K562 (cell line): Measurements from ENCODE around the gene CTNNA3. TPM values are rescaled to one million over a fixed set of nuclear protein-coding genes. Genes with fewer than 3 reads are reported as not detected.

ENCODE experiments used
- ATAC-seq: fragments of 200-7000 bp; cut with Tn5 transposase; 3 replicates; pipeline ENCODE4 v1.9.1; 2020; ENCODE audit warnings: moderate library complexity
- BruUV-seq: library from RNA; stranded (reverse); fragments of 400-500 nt; replicated peaks from 2 replicates; lab custom pipeline; 2021; lab: Mats Ljungman, UMichigan
- CTCF ChIA-PET: fragments of 300-600 bp; formaldehyde crosslinking; extraction: SDS; loops from one replicate; lab custom pipeline; 2021; ENCODE audit warnings: low intra/inter-chr PET ratio; lab: Yijun Ruan, JAX
- POLR2A ChIA-PET: fragments of 300-600, 350-650 bp; sonication (Branson Sonifier 250); formaldehyde crosslinking; extraction: SDS; loops from one replicate; lab custom pipeline; 2021; ENCODE audit warnings: antibody characterized with exemption, inconsistent platforms; lab: Yijun Ruan, JAX
- DNase-seq, 4 experiments: peaks; one replicate each; pipeline versions ENCODE4 v3.0.0 to v3.0.0-alpha.2; 2011 to 2018; ENCODE audit warnings: low spot score in 3 of 4, mixed read lengths in 3 of 4; ENCODE audit errors: extremely low read depth in 1 of 4
- FAIRE-seq: peaks from 2 replicates; lab custom pipeline; 2011; peaks lifted over from hg19 to GRCh38; lab: Jason Lieb, UNC
- H2AFZ ChIP-seq: 2 replicates; pipeline ENCODE4 v1.6.0; 2011; ENCODE audit warnings: low read depth, low read length, control low read depth, inconsistent platforms
- H3K27ac ChIP-seq: fragments of 200-600 bp; 3 replicates; pipeline ENCODE4 v1.8.0; 2011; ENCODE audit warnings: low read depth, mild to moderate bottlenecking, control low read depth, inconsistent platforms, low read length, moderate library complexity, mixed read lengths; ENCODE audit errors: extremely low read depth
- H3K27me3 ChIP-seq, 2 experiments: fragments of 300-600 bp in 1 of 2; 2 replicates in 1 of 2; 3 replicates in 1 of 2; pipeline versions ENCODE4 v1.6.0 to v1.8.0; 2011; ENCODE audit warnings: inconsistent platforms in 2 of 2, low read length in 2 of 2, mild to moderate bottlenecking in 1 of 2, mixed read lengths in 1 of 2, moderate library complexity in 1 of 2; ENCODE audit not compliant: control insufficient read depth in 2 of 2, insufficient read depth in 2 of 2
- H3K36me3 ChIP-seq: fragments of 300-600 bp; 3 replicates; pipeline ENCODE4 v1.8.0; 2011; ENCODE audit warnings: mild to moderate bottlenecking, low read length, inconsistent platforms; ENCODE audit not compliant: control insufficient read depth, insufficient read depth
- H3K4me1 ChIP-seq, 2 experiments: fragments of 200-600 bp in 1 of 2; replicated peaks in 1 of 2; 2 replicates in 1 of 2; 3 replicates in 1 of 2; pipeline versions ENCODE4 v1.5.1 to v1.8.0; 2011; ENCODE audit warnings: inconsistent platforms in 2 of 2, low read length in 2 of 2, mild to moderate bottlenecking in 1 of 2, mixed read lengths in 1 of 2, moderate library complexity in 1 of 2; ENCODE audit not compliant: control insufficient read depth in 2 of 2, insufficient read depth in 2 of 2
- H3K4me2 ChIP-seq: 2 replicates; pipeline ENCODE4 v1.6.1; 2011; ENCODE audit warnings: low read length, control low read depth, inconsistent platforms, mixed read lengths; ENCODE audit not compliant: insufficient read depth
- H3K4me3 ChIP-seq: fragments of 200-600 bp; sonication (generic), shearing (Covaris generic); 2 replicates; pipeline ENCODE4 v1.5.1; 2016; ENCODE audit warnings: control low read depth, inconsistent platforms
- H3K79me2 ChIP-seq: fragments of 200-600 bp; 3 replicates; pipeline ENCODE4 v1.8.0; 2011; ENCODE audit warnings: low read length, inconsistent platforms; ENCODE audit not compliant: control insufficient read depth, insufficient read depth
- H3K9ac ChIP-seq, 2 experiments: 2 replicates each; pipeline versions ENCODE4 v1.6.0 to v1.6.1; 2011; ENCODE audit warnings: low read depth in 2 of 2, low read length in 2 of 2, control low read depth in 1 of 2, inconsistent platforms in 1 of 2, mild to moderate bottlenecking in 1 of 2, mixed read lengths in 1 of 2; ENCODE audit not compliant: insufficient read depth in 1 of 2
- H3K9me1 ChIP-seq: one replicate; pipeline ENCODE4 v1.6.0; 2011; ENCODE audit warnings: inconsistent platforms, mild to moderate bottlenecking, low read length, moderate library complexity; ENCODE audit not compliant: control insufficient read depth, insufficient read depth
- H3K9me3 ChIP-seq: replicated peaks from 2 replicates; pipeline ENCODE4 v1.5.1; 2011; ENCODE audit warnings: low read depth, low read length, inconsistent platforms; ENCODE audit not compliant: control insufficient read depth, insufficient read depth
- H4K20me1 ChIP-seq: replicated peaks from 2 replicates; pipeline ENCODE4 v1.6.1; 2011; ENCODE audit warnings: low read length, inconsistent platforms, mixed read lengths; ENCODE audit not compliant: control insufficient read depth, insufficient read depth
- TEAD2 ChIP-seq: fragments of 450-650 bp; IDR thresholded peaks from 2 replicates; pipeline ENCODE4 v1.6.1; 2016; ENCODE audit warnings: missing genetic modification characterization, control low read depth, missing compliant biosample characterization
- WGBS: fragments of 100-300 bp; shearing (Covaris generic); methylation state at CpG from one replicate; pipeline ENCODE4 v1.1.6; 2016; ENCODE audit warnings: low coverage, mixed read lengths; ENCODE audit not compliant: insufficient coverage; ENCODE audit errors: missing lambda C conversion rate; 5-methylcytosine and 5-hydroxymethylcytosine counted together
- in situ Hi-C: fragments of 300-500 bp; cut with MboI; formaldehyde crosslinking; loops from 4 replicates; pipeline ENCODE4 v1.15.0; 2018; ENCODE audit warnings: inconsistent platforms, mixed read lengths
- intact Hi-C: fragments of 100-400 bp; cut with micrococcal nuclease; formaldehyde crosslinking; loops from 2 replicates; pipeline ENCODE4 v1.14.2; 2022
- polyA plus RNA-seq, 8 experiments: library from polyadenylated mRNA; depleted of rRNA in 4 of 8; stranded (reverse) in 5 of 8; unstranded in 3 of 8; fragments of >200 nt; fragmentation: Nextera tagmentation in 2 of 8; fragmentation: Illumina TruSeq in 1 of 8; extraction: Ambion mirVana in 2 of 8; extraction: Trizol in 1 of 8; gene quantifications; 2 replicates each; pipeline versions ENCODE4 v1.2.1 to v1.2.3, GENCODE V29; 2011 to 2014; ENCODE audit warnings: inconsistent platforms in 1 of 8, missing spikeins in 1 of 8
- total RNA-seq, 7 experiments: library from RNA; depleted of rRNA in 6 of 7; stranded (reverse); fragments of >200 nt in 6 of 7; fragmentation: Illumina TruSeq in 2 of 7; extraction: Trizol in 2 of 7; gene quantifications; 2 replicates each; pipeline versions ENCODE4 v1.2.1 to v1.2.3, GENCODE V29; 2011 to 2021; ENCODE audit warnings: low replicate concordance in 1 of 7
- TF ChIP-seq, protein P1 (sequence below): sonication (generic); formaldehyde crosslinking; IDR thresholded peaks from 2 replicates; pipeline ENCODE4 v1.8.0; 2022; ENCODE audit warnings: missing genetic modification reagents, mild to moderate bottlenecking, moderate library complexity, borderline replicate concordance
- TF ChIP-seq, protein P2 (sequence below): sonication (generic); formaldehyde crosslinking; IDR thresholded peaks from 2 replicates; pipeline ENCODE4 v1.8.0; 2022; ENCODE audit warnings: missing genetic modification reagents, mild to moderate bottlenecking, borderline replicate concordance

CTNNA3 gene
- total and polyA plus RNA-seq, 9 of the 15 experiments (the other 6 are each of a cell fraction or from before 2014, with no cell fraction given), result 0.04 TPM; not detected in 8

DNA sequence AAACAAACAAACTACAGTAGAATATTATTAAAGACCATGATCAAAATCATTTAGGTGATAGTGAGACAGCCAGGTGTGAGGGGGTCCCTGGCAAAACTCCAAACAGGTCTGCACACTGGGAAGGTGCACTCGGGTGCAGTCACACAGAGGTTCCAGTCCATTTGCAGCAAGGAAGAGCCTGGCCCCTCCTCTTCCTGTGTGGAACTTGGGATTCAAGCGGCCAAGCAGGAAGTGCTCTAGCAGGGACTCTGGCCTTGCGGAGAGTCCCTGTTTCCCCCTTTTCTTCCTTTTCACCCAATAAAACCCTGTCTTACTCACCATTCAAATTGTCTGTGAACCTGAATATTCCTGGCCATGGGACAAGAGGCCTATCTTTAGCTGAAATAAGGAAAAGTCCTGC lies 588.3 kb downstream of the CTNNA3 start (continued):
- TF ChIP-seq, protein P1, sequence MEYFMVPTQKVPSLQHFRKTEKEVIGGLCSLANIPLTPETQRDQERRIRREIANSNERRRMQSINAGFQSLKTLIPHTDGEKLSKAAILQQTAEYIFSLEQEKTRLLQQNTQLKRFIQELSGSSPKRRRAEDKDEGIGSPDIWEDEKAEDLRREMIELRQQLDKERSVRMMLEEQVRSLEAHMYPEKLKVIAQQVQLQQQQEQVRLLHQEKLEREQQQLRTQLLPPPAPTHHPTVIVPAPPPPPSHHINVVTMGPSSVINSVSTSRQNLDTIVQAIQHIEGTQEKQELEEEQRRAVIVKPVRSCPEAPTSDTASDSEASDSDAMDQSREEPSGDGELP (CRISPR knock-in tag), result no peak
- TF ChIP-seq, protein P2, sequence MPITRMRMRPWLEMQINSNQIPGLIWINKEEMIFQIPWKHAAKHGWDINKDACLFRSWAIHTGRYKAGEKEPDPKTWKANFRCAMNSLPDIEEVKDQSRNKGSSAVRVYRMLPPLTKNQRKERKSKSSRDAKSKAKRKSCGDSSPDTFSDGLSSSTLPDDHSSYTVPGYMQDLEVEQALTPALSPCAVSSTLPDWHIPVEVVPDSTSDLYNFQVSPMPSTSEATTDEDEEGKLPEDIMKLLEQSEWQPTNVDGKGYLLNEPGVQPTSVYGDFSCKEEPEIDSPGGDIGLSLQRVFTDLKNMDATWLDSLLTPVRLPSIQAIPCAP (CRISPR knock-in tag), result no peak
- TF ChIP-seq, all 486 proteins: peak for 0

DNA sequence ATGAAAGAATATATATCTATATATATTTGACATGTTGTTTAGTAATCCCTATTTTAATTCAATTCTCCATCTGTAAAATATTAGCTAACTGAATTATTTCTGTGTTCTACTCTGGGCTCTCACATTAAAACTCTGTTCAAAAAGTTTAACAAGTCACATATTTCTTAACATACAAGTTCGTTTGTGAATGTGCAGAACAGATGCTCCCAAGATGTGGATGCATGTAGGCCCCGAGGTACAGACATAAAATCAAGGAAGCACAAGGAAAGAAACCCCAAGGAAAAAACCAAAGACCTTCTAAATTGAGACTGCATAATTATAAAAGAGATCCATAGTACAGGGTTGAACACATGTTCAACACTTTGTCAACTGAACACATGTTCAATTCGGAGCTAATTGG lies 595.0 kb downstream of the CTNNA3 start:
- no peak overlapping the region for H3K9ac ChIP-seq
- DNase-seq (no peak), FAIRE-seq (no peak)
- intact Hi-C loops (no loop called here), in situ Hi-C loops (no loop called here)
- H3K4me3 ChIP-seq, result no peak overlapping the region
- no peaks in the 10 kb centered on the region for H3K27me3 ChIP-seq
- BruUV-seq, result no TSS peak
- no peak for TF ChIP-seq TEAD2 (tag)
- TF ChIP-seq, all 486 proteins: peak for 0
- Histone ChIP-seq H3K4me2 (no peak overlapping the region), H3K79me2 (no peaks in the 10 kb centered on the region), H3K36me3 (no peaks in the 10 kb centered on the region), H3K9me1 (no peaks in the 10 kb centered on the region), H2AFZ (no peak overlapping the region), H4K20me1 (no peaks in the 10 kb centered on the region), H3K9me3 (no peaks in the 10 kb centered on the region; the same call in 1 of the 2 replicates), H3K4me1 (no peaks in the 10 kb centered on the region), H3K27ac (no peak overlapping the region)
- ATAC-seq, result no peak
- POLR2A ChIA-PET, result interaction anchor here (0.7 kb wide), 1 partner anchor 937 kb away, joined by 3 read pairs; no protein-coding TSS in a partner anchor
- 1% methylated on average over 3 of the region's 3 CpGs for WGBS
- CTCF ChIA-PET, result no interaction called here
